Brain microvascular endothelial cell (primary cell): ENCODE results near the gene ABCC1.
"Not testable (repeated sequence)": the region's sequence is repeated elsewhere in the genome, so short reads cannot be mapped to it uniquely, and the experiment has no call there.

Experiments
- DNase-seq: peaks from one replicate; pipeline ENCODE4 v3.0.0-alpha.2; 2020
- H3K27ac ChIP-seq: fragments of 250-450 bp; sonication (Bioruptor Pico); 2 replicates; pipeline ENCODE4 v1.5.1; 2020; ENCODE audit warnings: mild to moderate bottlenecking, moderate library complexity
- H3K27me3 ChIP-seq: fragments of 250-450 bp; sonication (Bioruptor Pico); replicated peaks from 2 replicates; pipeline ENCODE4 v1.5.1; 2020; ENCODE audit warnings: mild to moderate bottlenecking
- H3K36me3 ChIP-seq: fragments of 250-450 bp; sonication (Bioruptor Pico); replicated peaks from 2 replicates; pipeline ENCODE4 v1.5.1; 2020; ENCODE audit warnings: mild to moderate bottlenecking
- H3K4me3 ChIP-seq: 2 replicates; pipeline ENCODE4 v1.5.1; 2011; ENCODE audit warnings: low read depth, mild to moderate bottlenecking, control low read depth, low read length, moderate library complexity
- in situ Hi-C: cut with HindIII; loops from 2 replicates; pipeline ENCODE4 v1.10.0; 2017; ENCODE audit warnings: low sequenced_read_pairs, low pct_ligation_motif_present
- TF ChIP-seq, protein P1 (sequence below): IDR thresholded peaks from 2 replicates; pipeline ENCODE4 v1.5.1; 2011; ENCODE audit warnings: low read depth, mild to moderate bottlenecking, moderate library complexity, low read length, control low read depth, inconsistent platforms; ENCODE audit errors: missing control alignments

The ABCC1 gene

DNA sequence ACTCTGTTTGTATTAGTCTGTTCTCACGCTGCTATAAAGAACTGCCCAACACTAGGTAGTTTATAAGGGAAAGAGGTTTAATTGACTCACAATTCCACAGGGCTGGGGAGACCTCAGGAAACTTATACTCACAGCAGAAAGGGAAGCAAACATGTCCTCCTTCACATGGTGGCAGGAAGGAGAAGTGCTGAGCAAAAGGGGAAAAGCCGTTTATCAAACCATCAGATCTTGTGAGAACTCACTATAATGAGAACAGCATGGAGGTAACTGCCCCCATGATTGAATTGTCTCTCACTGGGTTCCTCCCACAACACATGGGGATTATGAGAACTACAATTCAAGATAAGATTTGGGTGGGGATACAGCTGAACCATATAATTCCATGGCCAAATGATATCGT lies 30.9 kb downstream of the ABCC1 start:
- no peak overlapping the region for H3K27ac ChIP-seq
- in situ Hi-C loops = no loop called here
- no peak for DNase-seq
- peaks cover 8% of the 10 kb centered on the region for H3K36me3 ChIP-seq
- TF ChIP-seq, protein P1, sequence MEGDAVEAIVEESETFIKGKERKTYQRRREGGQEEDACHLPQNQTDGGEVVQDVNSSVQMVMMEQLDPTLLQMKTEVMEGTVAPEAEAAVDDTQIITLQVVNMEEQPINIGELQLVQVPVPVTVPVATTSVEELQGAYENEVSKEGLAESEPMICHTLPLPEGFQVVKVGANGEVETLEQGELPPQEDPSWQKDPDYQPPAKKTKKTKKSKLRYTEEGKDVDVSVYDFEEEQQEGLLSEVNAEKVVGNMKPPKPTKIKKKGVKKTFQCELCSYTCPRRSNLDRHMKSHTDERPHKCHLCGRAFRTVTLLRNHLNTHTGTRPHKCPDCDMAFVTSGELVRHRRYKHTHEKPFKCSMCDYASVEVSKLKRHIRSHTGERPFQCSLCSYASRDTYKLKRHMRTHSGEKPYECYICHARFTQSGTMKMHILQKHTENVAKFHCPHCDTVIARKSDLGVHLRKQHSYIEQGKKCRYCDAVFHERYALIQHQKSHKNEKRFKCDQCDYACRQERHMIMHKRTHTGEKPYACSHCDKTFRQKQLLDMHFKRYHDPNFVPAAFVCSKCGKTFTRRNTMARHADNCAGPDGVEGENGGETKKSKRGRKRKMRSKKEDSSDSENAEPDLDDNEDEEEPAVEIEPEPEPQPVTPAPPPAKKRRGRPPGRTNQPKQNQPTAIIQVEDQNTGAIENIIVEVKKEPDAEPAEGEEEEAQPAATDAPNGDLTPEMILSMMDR = no peak
- H3K27me3 ChIP-seq = no peaks in the 10 kb centered on the region
- H3K4me3 ChIP-seq = no peak overlapping the region

DNA sequence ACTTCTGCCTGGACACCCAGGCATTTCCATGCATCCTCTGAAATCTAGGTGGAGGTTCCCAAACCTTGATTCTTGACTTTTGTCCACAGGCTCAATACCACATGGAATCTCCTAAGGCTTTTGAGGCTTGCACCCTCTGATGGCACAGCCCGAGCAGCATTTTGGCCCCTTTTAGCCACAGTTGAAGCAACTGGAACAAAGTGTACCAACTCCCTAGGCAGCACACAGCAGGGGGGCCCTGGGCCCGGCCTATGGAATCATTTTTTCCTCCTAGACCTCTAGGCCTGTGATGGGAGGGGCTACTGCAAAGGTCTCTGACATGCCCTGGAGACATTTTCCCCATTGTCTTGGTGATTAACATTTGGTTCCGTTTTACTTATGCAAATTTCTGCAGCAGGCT lies 32.0 kb downstream of the ABCC1 start:
- H3K4me3 ChIP-seq = no peak overlapping the region
- in situ Hi-C loops = no loop called here

GRCh38 chr16:15982194-15982915 lies 32.9 kb downstream of the ABCC1 start:
- in situ Hi-C loops = not testable (repeated sequence)

More for the DNA sequence above, 32.0 kb downstream of the ABCC1 start:
- DNase-seq = no peak
- H3K36me3 ChIP-seq = peaks cover 8% of the 10 kb centered on the region
- H3K27me3 ChIP-seq = no peaks in the 10 kb centered on the region
- no peak overlapping the region for H3K27ac ChIP-seq
- TF ChIP-seq, protein P1 = no peak

GRCh38 chr16:15983898-15984297 lies 34.5 kb downstream of the ABCC1 start:
- H3K27ac ChIP-seq = no peak overlapping the region
- H3K4me3 ChIP-seq = no peak overlapping the region
- peaks cover 8% of the 10 kb centered on the region for H3K36me3 ChIP-seq
- DNase-seq = no peak
- in situ Hi-C loops = no loop called here
- TF ChIP-seq, protein P1 = no peak
- H3K27me3 ChIP-seq = no peaks in the 10 kb centered on the region

More at GRCh38 chr16:15982194-15982915, 32.9 kb downstream of the ABCC1 start:
- H3K27me3 ChIP-seq, DNase-seq, H3K36me3 ChIP-seq, H3K4me3 ChIP-seq, H3K27ac ChIP-seq: not testable (repeated sequence)

- no peaks in the 10 kb centered on the region for H3K27me3 ChIP-seq
- no peak overlapping the region for H3K4me3 ChIP-seq
- in situ Hi-C loops = no loop called here
- no peak overlapping the region for H3K27ac ChIP-seq
- TF ChIP-seq, protein P1 = no peak
- DNase-seq = no peak
- peaks cover 8% of the 10 kb centered on the region for H3K36me3 ChIP-seq
Measured at GRCh38 chr16:15985144-15985543, 35.7 kb downstream of the ABCC1 start.

GRCh38 chr16:15986261-15986660 lies 36.8 kb downstream of the ABCC1 start:
- H3K36me3 ChIP-seq = peaks cover 5% of the 10 kb centered on the region
- in situ Hi-C loops = no loop called here
- H3K27ac ChIP-seq = no peak overlapping the region
- H3K4me3 ChIP-seq = no peak overlapping the region
- no peak for DNase-seq
- TF ChIP-seq, protein P1 = no peak
- H3K27me3 ChIP-seq = no peaks in the 10 kb centered on the region
